GM21390 (cell line): ENCODE results near the gene HSF2BP.
"Not testable (repeated sequence)": the region's sequence is repeated elsewhere in the genome, so short reads cannot be mapped to it uniquely, and the experiment has no call there.

Source experiments
- ATAC-seq: cut with Tn5 transposase; IDR thresholded peaks from one replicate; pipeline ENCODE4 v1.9.1; 2021; ENCODE audit not compliant: unreplicated experiment

The HSF2BP gene

GRCh38 chr21:43599728-43600127 lies 59.6 kb downstream of the HSF2BP start:
- ATAC-seq = no peak

GRCh38 chr21:43598416-43599120 lies 60.7 kb downstream of the HSF2BP start:
- no peak for ATAC-seq

DNA sequence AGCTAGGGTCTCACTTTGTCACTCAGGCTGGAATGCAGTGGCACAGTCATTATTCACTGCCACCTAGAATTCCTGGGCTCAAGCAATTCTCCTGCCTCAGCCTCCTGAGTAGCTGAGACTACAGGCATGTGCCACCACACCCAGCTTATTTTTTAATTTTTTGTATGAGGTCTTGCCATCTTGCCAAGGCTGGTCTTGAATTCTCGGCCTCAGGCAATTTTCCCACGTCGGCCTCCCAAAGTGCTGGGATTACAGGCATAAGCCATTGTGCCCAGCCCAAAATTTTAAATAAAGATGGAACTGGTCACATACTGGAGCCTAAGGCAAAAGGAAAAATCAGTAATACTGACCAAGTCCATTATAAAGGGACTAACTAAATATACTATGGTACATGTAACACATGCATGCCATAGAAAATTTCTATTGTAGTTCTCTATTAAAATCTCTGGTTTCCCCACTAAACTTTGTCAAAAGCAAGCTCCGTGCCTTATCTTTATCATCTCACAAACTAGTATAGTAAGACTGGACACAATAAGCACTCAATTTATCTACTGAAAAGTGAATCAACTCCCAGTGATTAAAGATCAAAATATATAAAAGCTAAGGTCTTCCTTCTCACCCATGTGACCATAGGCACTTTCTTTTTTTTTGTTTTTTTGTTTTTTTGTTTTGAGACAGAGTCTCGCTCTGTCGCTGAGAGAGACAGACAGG lies 61.6 kb downstream of the HSF2BP start:
- no peak for ATAC-seq

DNA sequence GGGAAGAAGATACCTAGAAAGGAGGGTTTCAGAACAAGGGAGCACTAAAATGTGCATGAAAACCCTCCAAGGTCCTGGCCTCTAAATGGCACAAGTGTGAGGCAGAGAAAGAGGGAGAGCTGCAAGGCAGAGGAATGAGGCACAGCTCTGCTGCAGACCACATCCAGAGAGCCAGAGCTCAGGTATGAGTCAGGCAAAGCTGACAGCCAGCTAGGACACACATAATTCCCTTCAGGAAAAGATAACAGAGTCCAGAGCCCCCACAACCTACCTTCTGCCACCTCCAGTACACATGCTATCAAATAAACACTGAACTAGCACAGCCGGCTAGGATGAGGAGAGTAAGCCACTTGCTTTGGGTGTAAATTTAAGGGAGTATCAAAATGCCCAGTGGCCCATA lies 62.2 kb downstream of the HSF2BP start:
- no peak for ATAC-seq

- no peak for ATAC-seq
Observed at GRCh38 chr21:43596616-43597015, 62.7 kb downstream of the HSF2BP start.

DNA sequence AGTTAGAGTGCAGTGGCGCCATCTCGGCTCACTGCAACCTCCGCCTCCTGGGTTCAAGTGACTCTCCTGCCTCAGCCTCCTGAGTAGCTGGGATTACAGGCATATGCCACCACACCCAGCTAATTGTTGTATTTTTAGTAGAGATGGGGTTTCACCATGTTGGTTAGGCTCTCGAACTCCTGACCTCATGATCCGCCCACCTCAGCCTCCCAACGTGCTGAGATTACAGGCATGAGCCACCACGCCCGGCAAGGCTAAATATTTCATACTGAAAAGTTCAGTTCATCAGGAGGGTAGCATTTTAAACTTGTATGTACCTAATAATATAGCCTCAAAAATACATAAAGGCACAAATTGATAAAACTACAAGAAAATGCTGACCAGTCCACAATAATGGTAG lies 63.5 kb downstream of the HSF2BP start:
- not testable (repeated sequence) for ATAC-seq

DNA sequence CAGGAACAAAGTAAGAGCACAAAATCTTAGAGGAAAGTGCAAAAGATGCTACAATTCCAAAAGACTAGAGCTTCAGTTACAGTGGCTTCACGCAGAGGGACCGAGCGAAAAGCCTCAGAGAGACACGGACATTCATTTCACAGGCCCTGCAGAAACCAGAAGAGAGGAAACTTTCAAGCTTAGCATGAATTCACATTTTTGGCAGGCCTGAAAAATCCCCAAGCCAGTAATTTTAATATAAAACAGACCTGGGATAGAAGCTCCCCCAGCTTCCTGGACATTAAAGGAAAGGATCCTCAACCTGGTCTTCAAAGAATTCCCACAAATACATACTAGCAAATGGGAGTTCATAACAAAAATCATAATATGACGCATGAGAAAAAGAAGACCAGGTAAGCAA lies 66.2 kb downstream of the HSF2BP start:
- no peak for ATAC-seq

GRCh38 chr21:43591571-43591970 lies 67.7 kb downstream of the HSF2BP start:
- no peak for ATAC-seq

DNA sequence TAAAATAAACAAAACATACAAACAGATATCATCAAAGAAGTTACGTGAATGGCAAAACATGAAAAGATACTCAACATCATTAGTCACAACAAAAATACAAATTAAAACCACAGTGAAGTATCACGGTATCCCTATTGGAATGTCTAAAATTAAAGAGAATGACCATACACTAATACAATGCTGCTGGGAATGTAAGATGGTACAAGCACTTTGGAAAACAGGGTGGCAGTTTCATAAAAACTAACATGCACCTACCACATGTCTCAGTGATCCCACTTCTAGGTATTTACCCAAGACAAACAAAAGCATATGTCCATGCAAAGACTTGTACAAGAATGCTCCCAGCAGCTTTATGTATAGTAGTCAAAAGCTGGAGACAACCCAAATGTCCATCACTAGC lies 69.1 kb downstream of the HSF2BP start:
- ATAC-seq = no peak

DNA sequence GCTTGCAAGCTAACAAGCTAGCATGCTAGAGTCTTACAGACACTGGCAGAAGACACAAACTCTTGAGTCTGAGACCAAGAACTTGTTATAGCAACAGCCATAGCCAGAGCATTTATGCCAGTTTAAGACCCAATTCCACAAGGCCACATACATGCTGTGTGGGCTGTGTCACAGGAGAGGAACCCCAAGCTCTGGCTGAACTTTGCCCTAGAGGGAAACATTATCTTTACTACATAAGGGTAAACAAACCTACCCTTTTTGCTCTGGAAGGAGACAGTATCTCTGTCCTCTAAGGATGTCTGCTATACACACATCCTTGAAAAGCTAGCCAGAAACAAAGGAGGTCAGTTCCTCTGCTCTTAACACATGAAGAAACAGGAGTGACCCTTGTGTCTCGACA lies 70.3 kb downstream of the HSF2BP start:
- no peak for ATAC-seq

GRCh38 chr21:43585924-43586413 lies 73.3 kb downstream of the HSF2BP start:
- no peak for ATAC-seq

- no peak for ATAC-seq
Observed at GRCh38 chr21:43585514-43585913, 73.8 kb downstream of the HSF2BP start.

- no peak for ATAC-seq
Observed at GRCh38 chr21:43581453-43581852, 77.8 kb downstream of the HSF2BP start.

- ATAC-seq = no peak
Observed at GRCh38 chr21:43578677-43579303, 80.5 kb downstream of the HSF2BP start.

DNA sequence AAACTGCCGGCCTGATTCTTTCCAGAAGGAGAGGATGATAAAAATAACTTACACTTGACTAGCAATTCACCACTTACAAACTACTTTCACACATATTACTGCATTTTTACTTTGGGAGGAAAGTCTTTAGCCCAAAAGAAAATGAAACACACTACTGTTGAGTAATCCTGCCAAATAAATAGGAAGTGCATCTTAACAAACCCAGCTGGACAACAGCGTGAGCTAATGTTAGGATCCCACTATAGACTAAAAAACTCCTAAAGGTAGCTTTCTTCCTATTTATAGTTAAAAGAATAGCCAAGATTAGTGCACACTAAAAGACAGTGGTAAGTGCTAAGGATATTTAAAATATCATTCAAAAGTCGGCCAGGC lies 83.8 kb downstream of the HSF2BP start:
- no peak for ATAC-seq

DNA sequence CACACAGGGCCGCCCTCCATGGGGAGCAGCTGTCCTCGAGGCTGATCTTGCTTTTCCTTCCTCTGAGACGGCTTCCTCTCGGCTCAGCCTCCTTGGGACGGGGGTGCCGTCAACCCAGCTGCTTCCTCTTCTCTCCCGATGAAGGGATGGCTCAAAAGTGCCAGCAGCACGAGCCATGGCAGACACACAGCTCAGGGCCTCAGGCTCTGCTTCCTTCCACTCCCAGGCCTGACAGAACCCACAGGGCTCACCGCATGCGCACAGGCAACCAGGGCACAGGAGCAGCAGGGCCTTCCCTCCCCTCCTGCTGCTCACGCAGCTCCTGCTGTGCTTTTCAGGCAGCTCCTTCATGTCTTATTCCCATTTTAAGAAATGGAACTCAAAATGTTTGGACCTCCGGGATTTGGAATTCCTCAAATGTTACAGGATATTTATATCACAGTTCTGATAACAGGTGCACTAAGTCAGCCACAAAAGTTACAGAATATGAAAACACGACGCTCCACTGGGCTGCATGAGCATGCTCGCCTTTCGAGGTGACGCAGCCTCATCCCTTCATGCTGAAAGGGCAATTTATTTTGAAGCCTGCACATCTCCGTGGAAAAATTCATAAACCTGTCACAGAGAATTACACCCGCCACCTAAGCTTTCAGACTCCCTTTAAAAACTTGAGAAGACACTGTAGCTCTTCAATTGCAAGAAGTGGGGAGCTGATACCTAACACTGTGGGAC lies 84.4 kb downstream of the HSF2BP start:
- no peak for ATAC-seq

DNA sequence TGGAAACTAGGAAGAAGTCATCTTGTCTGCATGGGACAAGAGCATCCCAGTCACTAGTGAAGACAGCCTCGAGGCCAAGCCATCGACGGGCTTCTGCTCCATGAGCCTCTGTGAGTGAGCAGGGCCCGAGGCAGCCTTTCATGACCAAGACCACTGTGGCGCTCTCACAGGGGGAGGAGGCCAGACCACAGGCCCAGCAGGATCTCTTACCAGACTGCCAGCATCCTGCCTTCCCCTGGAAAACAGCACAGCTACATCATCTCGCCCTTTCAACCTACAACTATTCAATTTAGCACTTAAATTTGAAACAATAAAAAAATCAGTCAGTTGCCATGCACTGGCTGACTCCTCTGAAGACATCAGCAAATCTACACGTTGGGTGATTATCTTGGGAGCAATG lies 85.4 kb downstream of the HSF2BP start:
- ATAC-seq = no peak

- ATAC-seq = no peak
Observed at GRCh38 chr21:43572446-43572845, 86.8 kb downstream of the HSF2BP start.

DNA sequence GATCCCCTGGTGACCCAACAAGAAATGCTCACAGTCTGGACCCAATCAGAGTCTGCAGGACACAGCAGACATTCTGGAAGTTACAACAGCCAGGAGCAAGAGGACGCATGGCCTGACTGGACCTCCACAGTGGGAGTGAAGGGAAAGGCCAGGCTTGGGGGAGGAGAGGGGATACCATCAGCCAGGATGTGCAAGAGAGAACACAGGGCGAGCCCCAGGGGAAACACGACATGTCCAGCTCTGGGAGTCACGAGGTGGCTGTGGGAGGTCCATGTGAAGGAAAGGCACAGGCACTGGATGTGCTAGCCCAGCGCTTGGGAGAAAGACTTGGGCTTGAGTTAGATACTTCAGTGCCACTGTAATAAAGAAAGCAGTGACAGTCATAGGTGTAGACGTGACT lies 87.3 kb downstream of the HSF2BP start:
- no peak for ATAC-seq

GRCh38 chr21:43570195-43570594 lies 89.1 kb downstream of the HSF2BP start:
- ATAC-seq = not testable (repeated sequence)

- ATAC-seq = not testable (repeated sequence)
Observed at GRCh38 chr21:43562451-43562850, 96.8 kb downstream of the HSF2BP start.
